ENCODE measurements around the gene PLPPR5. TPM values are rescaled to one million over a fixed set of nuclear protein-coding genes. Genes with fewer than 3 reads are reported as not detected.

PLPPR5 gene
- total RNA-seq, 2 experiments from 2014 or later = not detected

- Mint-ChIP-seq H3K4me3 (no peak overlapping the region), H3K4me1 (ENCODE audit: low read depth) (peaks cover 7% of the 10 kb centered on the region), H3K36me3 (ENCODE audit: low read depth) (no peaks in the 10 kb centered on the region), H3K27me3 (no peaks in the 10 kb centered on the region), H3K9me3 (no peaks in the 10 kb centered on the region), H3K27ac (no peak overlapping the region)
- Histone ChIP-seq H3K36me3 (ENCODE audit: insufficient read depth, low read length) (no peaks in the 10 kb centered on the region), H3K27me3 (ENCODE audit: control insufficient read depth in 1 of 2, insufficient read depth in 2 of 2, low read length in 2 of 2) (no peaks in the 10 kb centered on the region), H3K27ac (ENCODE audit: low read depth in 1 of 2, low read length in 2 of 2) (no peak overlapping the region), H3K4me1 (ENCODE audit: insufficient read depth, low read length) (no peaks in the 10 kb centered on the region), H3K4me3 (ENCODE audit: low read length) (no peak overlapping the region), H3K9me3 (ENCODE audit: control insufficient read depth in 1 of 2, insufficient read depth in 1 of 2, low read length in 2 of 2) (no peaks in the 10 kb centered on the region)
- ChIA-PET CTCF (interaction anchor here (0.7 to 1.6 kb wide), 2 partner anchors 27 to 569 kb away, joined by 3 read pairs; no protein-coding TSS in a partner anchor), POLR2A (no interaction called here)
- intact Hi-C loops (cut with DNase I, micrococcal nuclease) = no loop called here
- ATAC-seq (ENCODE audit: poor library complexity) (no peak), DNase-seq (no peak)
- no peak for TF ChIP-seq CTCF (IDR thresholded peaks at IDR 0.05)
Observed at GRCh38 chr1:98903726-98904125, 100.9 kb downstream of the PLPPR5 start.

- intact Hi-C loops (cut with DNase I, micrococcal nuclease) = no loop called here
- no peak for DNase-seq
- Histone ChIP-seq H3K4me3 (ENCODE audit: low read length) (no peak overlapping the region), H3K9me3 (ENCODE audit: control insufficient read depth in 1 of 2, insufficient read depth in 1 of 2, low read length in 2 of 2) (no peaks in the 10 kb centered on the region), H3K4me1 (ENCODE audit: insufficient read depth, low read length) (no peaks in the 10 kb centered on the region), H3K27me3 (ENCODE audit: control insufficient read depth in 1 of 2, insufficient read depth in 2 of 2, low read length in 2 of 2) (no peaks in the 10 kb centered on the region), H3K27ac (ENCODE audit: low read depth in 1 of 2, low read length in 2 of 2) (no peak overlapping the region), H3K36me3 (ENCODE audit: insufficient read depth, low read length) (no peaks in the 10 kb centered on the region)
- no peak overlapping the region for H3K27ac Mint-ChIP-seq
- ChIA-PET CTCF (interaction anchor here (1.6 kb wide), 1 partner anchor 27 kb away, joined by 3 read pairs; no protein-coding TSS in a partner anchor), POLR2A (interaction anchor here (0.7 kb wide), 1 partner anchor 158 kb away, joined by 3 read pairs; no protein-coding TSS in a partner anchor)
- no peak overlapping the region for H3K4me3 Mint-ChIP-seq
- H3K27me3 Mint-ChIP-seq = no peaks in the 10 kb centered on the region
- TF ChIP-seq CTCF (IDR thresholded peaks at IDR 0.05) = no peak
- no peak for ATAC-seq (ENCODE audit: poor library complexity)
- no peaks in the 10 kb centered on the region for H3K36me3 Mint-ChIP-seq (ENCODE audit: low read depth)
- H3K9me3 Mint-ChIP-seq = no peaks in the 10 kb centered on the region
- H3K4me1 Mint-ChIP-seq (ENCODE audit: low read depth) = peaks cover 7% of the 10 kb centered on the region
Observed at GRCh38 chr1:98903261-98903660, 101.4 kb downstream of the PLPPR5 start.

- H3K4me1 Mint-ChIP-seq (ENCODE audit: low read depth) = peaks cover 7% of the 10 kb centered on the region
- TF ChIP-seq CTCF (IDR thresholded peaks at IDR 0.05) = no peak
- CTCF ChIA-PET = no interaction called here
- Histone ChIP-seq H3K27me3 (ENCODE audit: control insufficient read depth in 1 of 2, insufficient read depth in 2 of 2, low read length in 2 of 2) (no peaks in the 10 kb centered on the region), H3K4me3 (ENCODE audit: low read length) (no peak overlapping the region), H3K4me1 (ENCODE audit: insufficient read depth, low read length) (no peaks in the 10 kb centered on the region), H3K9me3 (ENCODE audit: control insufficient read depth in 1 of 2, insufficient read depth in 1 of 2, low read length in 2 of 2) (no peaks in the 10 kb centered on the region), H3K27ac (ENCODE audit: low read depth in 1 of 2, low read length in 2 of 2) (no peak overlapping the region), H3K36me3 (ENCODE audit: insufficient read depth, low read length) (no peaks in the 10 kb centered on the region)
- DNase-seq (no peak), ATAC-seq (ENCODE audit: poor library complexity) (no peak)
- H3K36me3 Mint-ChIP-seq (ENCODE audit: low read depth) = no peaks in the 10 kb centered on the region
- intact Hi-C loops (cut with DNase I, micrococcal nuclease) = no loop called here
- peaks cover 7% of the 10 kb centered on the region for H3K9me3 Mint-ChIP-seq
- H3K27me3 Mint-ChIP-seq = no peaks in the 10 kb centered on the region
- H3K27ac Mint-ChIP-seq = no peak overlapping the region
- H3K4me3 Mint-ChIP-seq = no peak overlapping the region
- POLR2A ChIA-PET = interaction anchor here (1.1 kb wide), 1 partner anchor 28 kb away, joined by 3 read pairs; no protein-coding TSS in a partner anchor
Observed at GRCh38 chr1:98898940-98899339, 105.7 kb downstream of the PLPPR5 start.
